Fibroblast of the aortic adventitia (primary cell): ENCODE data around the gene PTGFRN. TPM values are rescaled to one million over a fixed set of nuclear protein-coding genes. Genes with fewer than 3 reads are reported as not detected.
A peak's percentile ranks its signal among the peaks of the same experiment; 100 is the strongest.

ENCODE experiments used
- DNase-seq: peaks from one replicate; pipeline ENCODE4 v3.0.0-alpha.2; 2010; ENCODE audit warnings: low read depth
- H3K4me3 ChIP-seq: 2 replicates; pipeline ENCODE4 v1.5.1; 2011; ENCODE audit warnings: low read depth, mild to moderate bottlenecking, control low read depth, low read length, moderate library complexity
- total RNA-seq: library from RNA; depleted of rRNA; stranded (reverse); fragments of >200 nt; gene quantifications from 2 replicates; pipeline ENCODE4 v1.2.3, GENCODE V29; 2012; ENCODE audit warnings: low replicate concordance
- TF ChIP-seq, protein P1 (sequence below): IDR thresholded peaks from 2 replicates; pipeline ENCODE4 v1.5.1; 2011; ENCODE audit warnings: mild to moderate bottlenecking, low read length, control low read depth, inconsistent platforms; ENCODE audit not compliant: insufficient read depth

The PTGFRN gene
- total RNA-seq, 1 donor: 39.8 TPM

DNA sequence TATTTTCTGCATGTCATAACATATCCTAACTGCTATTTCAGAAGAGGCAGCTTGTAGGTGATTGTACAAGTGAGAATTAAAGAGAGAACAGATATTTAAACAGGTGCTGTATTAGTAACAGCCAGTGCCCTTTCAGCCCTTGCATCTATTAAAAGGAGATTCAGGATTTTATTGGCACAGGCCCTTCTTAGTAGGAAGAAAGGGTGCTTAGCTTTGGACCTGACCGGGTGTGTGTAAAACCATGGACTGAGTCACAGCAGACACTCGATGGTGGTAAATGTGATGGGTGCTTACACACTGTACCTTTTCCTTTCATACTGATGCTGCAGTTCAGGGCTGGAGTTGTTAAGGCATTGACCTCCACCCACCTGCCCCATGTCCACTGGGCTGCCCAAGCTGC lies 79.2 kb downstream of the PTGFRN start:
- DNase-seq: no peak
- H3K4me3 ChIP-seq: no peak overlapping the region
- TF ChIP-seq, protein P1, sequence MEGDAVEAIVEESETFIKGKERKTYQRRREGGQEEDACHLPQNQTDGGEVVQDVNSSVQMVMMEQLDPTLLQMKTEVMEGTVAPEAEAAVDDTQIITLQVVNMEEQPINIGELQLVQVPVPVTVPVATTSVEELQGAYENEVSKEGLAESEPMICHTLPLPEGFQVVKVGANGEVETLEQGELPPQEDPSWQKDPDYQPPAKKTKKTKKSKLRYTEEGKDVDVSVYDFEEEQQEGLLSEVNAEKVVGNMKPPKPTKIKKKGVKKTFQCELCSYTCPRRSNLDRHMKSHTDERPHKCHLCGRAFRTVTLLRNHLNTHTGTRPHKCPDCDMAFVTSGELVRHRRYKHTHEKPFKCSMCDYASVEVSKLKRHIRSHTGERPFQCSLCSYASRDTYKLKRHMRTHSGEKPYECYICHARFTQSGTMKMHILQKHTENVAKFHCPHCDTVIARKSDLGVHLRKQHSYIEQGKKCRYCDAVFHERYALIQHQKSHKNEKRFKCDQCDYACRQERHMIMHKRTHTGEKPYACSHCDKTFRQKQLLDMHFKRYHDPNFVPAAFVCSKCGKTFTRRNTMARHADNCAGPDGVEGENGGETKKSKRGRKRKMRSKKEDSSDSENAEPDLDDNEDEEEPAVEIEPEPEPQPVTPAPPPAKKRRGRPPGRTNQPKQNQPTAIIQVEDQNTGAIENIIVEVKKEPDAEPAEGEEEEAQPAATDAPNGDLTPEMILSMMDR: no peak

DNA sequence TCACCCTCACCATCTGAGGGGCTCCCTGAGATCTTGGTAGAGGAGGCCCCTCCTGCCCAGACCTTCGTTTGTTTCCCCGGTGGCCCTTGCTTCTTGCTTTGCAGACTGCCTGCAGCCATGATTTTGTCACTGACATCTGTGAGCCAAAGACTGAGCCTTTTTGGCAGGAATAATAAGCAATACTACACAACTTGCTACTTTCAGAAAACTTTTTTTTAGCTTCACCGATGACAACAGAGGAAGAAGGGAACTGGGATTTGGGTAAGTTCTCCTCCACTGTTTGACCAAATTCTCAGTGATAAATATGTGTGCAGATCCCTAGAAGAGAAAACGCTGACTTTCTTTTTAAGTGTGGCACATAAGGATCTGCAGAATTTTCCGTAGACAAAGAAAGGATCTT lies 80.1 kb downstream of the PTGFRN start:
- TF ChIP-seq, protein P1: no peak
- DNase-seq: peak; percentile 60
- H3K4me3 ChIP-seq: no peak overlapping the region

DNA sequence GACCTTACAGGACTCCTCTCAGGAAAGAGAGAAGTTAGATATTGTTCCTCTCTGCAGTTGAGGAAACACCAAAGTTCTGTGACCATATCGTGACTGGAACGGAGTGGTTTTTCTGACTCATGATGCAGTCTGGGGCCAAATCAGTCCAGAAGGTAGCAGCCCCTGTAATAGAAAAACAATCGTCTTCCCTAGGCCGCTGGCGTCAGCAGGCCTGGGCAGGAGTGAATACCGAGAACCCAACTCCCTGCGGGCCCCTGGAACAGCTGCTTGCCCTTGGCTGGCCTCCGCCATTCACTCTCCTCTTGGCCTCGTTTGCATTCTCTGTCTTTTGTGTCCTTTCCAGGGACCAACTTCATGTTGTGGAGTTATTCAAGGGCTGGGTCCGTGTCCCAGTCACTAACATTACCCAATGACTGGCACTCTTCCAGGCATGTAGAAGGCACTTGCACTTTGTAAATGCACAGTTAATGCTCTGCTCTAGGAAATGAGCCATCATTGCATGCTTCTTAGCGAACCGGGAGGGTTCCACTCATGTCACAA lies 81.0 kb downstream of the PTGFRN start:
- TF ChIP-seq, protein P1: no peak
- DNase-seq: peak; percentile 100
- H3K4me3 ChIP-seq: no peak overlapping the region

DNA sequence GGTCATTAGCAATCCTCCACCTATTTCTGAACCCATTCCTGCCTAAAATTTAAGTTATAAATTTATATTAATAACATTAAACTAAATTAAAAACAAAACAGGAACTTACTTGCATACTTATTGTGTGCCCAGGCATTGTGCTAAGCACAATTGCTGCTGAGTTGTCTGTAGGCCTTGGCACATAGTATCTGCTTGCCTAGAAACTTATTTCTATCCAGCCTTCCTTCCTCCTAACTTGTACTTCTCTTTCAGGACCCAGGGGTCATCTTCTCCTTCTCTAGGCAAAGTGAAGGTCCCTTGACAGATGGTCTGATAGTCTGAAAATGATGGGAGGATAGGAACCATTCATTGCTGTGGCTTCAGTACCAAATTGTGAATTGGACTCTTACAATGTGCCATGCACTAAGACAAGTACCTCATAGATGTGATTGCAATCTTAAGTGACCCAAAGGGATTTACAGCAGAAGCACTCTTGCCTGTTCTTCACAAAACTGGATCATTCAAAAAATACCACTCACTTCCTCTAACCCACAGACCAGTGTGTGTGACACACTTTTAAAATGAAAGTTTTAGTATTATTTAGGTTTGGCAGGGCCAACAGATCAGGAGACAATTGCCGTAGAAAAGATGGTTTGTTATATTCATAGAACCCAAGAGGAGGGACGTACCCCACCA lies 81.6 kb downstream of the PTGFRN start:
- TF ChIP-seq, protein P1: no peak
- no peak overlapping the region for H3K4me3 ChIP-seq
- no peak for DNase-seq

DNA sequence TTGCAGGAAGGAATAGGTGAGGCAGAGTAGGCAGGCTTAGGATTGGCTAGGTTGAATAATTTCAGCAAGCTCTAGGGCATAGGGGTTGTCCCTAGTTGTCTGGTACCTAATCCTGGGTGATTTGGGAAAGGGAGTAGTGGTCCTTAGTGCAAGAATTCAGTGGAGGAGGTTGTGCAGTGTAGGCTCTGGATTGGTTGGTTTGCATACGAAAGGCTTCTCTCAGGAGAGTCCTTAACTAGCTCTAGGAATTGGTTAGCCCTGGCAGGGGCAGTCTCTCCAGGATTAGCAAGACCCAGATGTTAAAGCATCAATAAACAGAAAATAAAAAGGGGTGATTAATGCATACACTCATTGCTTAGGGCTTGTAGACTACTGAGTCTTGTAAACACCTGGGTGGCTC lies 82.2 kb downstream of the PTGFRN start:
- no peak overlapping the region for H3K4me3 ChIP-seq
- TF ChIP-seq, protein P1: no peak
- DNase-seq: no peak

DNA sequence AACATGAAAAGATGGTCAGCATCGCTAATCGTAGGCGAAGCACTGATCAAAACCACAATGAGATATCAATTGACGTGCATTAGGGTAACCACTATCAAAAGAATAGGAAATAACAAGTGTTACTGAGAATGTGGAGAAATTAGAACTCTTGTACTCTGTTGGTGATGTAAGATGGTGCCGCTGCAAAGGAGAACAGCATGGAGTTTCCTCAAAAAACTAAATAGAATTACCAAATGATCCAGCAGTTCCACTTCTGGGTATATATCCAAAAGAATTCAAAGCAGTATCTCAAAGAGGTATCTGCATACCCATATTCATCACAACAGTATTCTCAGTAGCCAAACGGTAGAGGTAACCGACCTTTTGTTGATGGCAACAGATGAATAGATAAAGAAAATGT lies 83.6 kb downstream of the PTGFRN start:
- TF ChIP-seq, protein P1: no peak
- DNase-seq: no peak
- H3K4me3 ChIP-seq: no peak overlapping the region

DNA sequence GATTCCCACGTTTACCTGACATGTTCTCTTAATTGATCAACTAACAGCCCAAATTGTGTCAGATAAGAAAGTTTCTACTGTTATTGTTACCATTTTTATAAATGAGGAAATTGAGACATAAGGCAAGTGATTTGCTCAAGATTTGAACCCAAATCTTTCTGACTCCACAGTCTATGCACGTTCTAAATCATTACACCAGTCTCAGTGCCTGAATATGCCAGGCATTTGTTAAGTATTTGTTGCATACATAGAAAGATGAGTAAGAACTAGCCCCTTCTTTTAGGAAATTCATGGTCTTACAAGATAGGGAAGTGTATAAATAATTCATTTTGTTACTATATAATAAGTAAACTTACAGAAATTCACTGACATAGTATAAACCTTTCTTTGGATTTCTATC lies 84.7 kb downstream of the PTGFRN start:
- DNase-seq: no peak
- H3K4me3 ChIP-seq: no peak overlapping the region
- TF ChIP-seq, protein P1: no peak
